HG03103 (cell line): Measurements from ENCODE around the gene SERTAD2.

Experiments used
- ATAC-seq: cut with Tn5 transposase; IDR thresholded peaks from one replicate; pipeline ENCODE4 v1.9.1; 2021; ENCODE audit warnings: low read depth; ENCODE audit not compliant: unreplicated experiment

Gene SERTAD2

GRCh38 chr2:64630752-64631151 lies 23.0 kb downstream of the SERTAD2 start:
- ATAC-seq, result no peak

GRCh38 chr2:64629875-64630274 lies 23.8 kb downstream of the SERTAD2 start:
- no peak for ATAC-seq

- no peak for ATAC-seq
Measured at GRCh38 chr2:64629329-64629781, 24.4 kb downstream of the SERTAD2 start.

- no peak for ATAC-seq
Measured at GRCh38 chr2:64627860-64628841, 25.6 kb downstream of the SERTAD2 start.

- no peak for ATAC-seq
Measured at GRCh38 chr2:64626963-64627760, 26.6 kb downstream of the SERTAD2 start.

GRCh38 chr2:64626146-64626809 lies 27.4 kb downstream of the SERTAD2 start:
- ATAC-seq, result no peak

GRCh38 chr2:64625299-64626145 lies 28.2 kb downstream of the SERTAD2 start:
- ATAC-seq, result no peak

- ATAC-seq, result no peak
Measured at GRCh38 chr2:64624862-64625261, 28.9 kb downstream of the SERTAD2 start.

- no peak for ATAC-seq
Measured at GRCh38 chr2:64624108-64624610, 29.6 kb downstream of the SERTAD2 start.

- no peak for ATAC-seq
Measured at GRCh38 chr2:64623242-64623850, 30.4 kb downstream of the SERTAD2 start.

- no peak for ATAC-seq
Measured at GRCh38 chr2:64622443-64623241, 31.1 kb downstream of the SERTAD2 start.

GRCh38 chr2:64620661-64621060 lies 33.1 kb downstream of the SERTAD2 start:
- no peak for ATAC-seq

- ATAC-seq, result no peak
Measured at GRCh38 chr2:64617631-64618151, 36.0 kb downstream of the SERTAD2 start.

GRCh38 chr2:64615844-64616536 lies 37.7 kb downstream of the SERTAD2 start:
- no peak for ATAC-seq

GRCh38 chr2:64615192-64615763 lies 38.4 kb downstream of the SERTAD2 start:
- ATAC-seq, result no peak

GRCh38 chr2:64613276-64613675 lies 40.4 kb downstream of the SERTAD2 start:
- no peak for ATAC-seq

GRCh38 chr2:64612575-64613195 lies 41.0 kb downstream of the SERTAD2 start:
- ATAC-seq, result no peak
